ENCODE data around the gene GATAD2A.

GRCh38 chr19:19517235-19517619 lies 111.8 kb downstream of the GATAD2A start:
- TF ChIP-seq EZH2 (IDR thresholded peaks at IDR 0.05; ENCODE audit: low read length) (no peak), CTCF (optimal IDR thresholded peaks at IDR 0.05 in 1 of 3, IDR thresholded peaks at IDR 0.05 in 1 of 3, conservative IDR thresholded peaks at IDR 0.05 in 1 of 3; ENCODE audit: extremely low read depth in 1 of 3, insufficient read depth in 2 of 3, low read length in 3 of 3) (no peak)
